ENCODE results near the gene LRMDA.

DNA sequence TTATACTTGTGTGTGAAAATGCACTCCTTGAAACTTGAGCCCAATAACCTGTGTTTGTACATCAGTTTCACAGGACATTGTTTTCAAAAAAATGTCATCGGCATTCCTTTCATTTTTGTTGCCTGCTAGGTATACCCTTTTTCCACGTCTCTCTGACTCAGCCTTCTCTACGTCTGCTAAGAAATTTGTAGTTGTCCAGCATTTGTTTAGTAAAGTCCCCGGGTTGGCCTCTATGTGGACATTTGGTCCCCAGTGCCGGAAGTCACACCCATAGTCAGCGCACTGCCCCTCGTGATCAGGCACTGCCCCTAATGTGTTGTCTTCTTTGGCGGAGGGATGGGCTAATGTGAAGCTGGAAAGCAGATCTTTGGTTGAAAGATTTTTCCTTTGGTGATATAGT, 222.3 kb downstream of the LRMDA start:
- TF ChIP-seq, protein P1, sequence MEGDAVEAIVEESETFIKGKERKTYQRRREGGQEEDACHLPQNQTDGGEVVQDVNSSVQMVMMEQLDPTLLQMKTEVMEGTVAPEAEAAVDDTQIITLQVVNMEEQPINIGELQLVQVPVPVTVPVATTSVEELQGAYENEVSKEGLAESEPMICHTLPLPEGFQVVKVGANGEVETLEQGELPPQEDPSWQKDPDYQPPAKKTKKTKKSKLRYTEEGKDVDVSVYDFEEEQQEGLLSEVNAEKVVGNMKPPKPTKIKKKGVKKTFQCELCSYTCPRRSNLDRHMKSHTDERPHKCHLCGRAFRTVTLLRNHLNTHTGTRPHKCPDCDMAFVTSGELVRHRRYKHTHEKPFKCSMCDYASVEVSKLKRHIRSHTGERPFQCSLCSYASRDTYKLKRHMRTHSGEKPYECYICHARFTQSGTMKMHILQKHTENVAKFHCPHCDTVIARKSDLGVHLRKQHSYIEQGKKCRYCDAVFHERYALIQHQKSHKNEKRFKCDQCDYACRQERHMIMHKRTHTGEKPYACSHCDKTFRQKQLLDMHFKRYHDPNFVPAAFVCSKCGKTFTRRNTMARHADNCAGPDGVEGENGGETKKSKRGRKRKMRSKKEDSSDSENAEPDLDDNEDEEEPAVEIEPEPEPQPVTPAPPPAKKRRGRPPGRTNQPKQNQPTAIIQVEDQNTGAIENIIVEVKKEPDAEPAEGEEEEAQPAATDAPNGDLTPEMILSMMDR (IDR thresholded peaks at IDR 0.05; ENCODE audit: borderline replicate concordance, extremely low read depth, low read length, poor library complexity, severe bottlenecking): no peak
- no peak for TF ChIP-seq EZH2 (IDR thresholded peaks at IDR 0.05; ENCODE audit: borderline replicate concordance, low read depth, low read length, severe bottlenecking)

Measured in DND-41 (cell line).